NT2/D1 (cell line): Measurements from ENCODE around the gene FITM1.

Experiments used
- SUZ12 ChIP-seq: IDR thresholded peaks from 2 replicates; pipeline ENCODE4 v1.6.1; 2011; ENCODE audit not compliant: insufficient read length, insufficient read depth; ENCODE audit errors: extremely low read depth
- YY1 ChIP-seq: IDR thresholded peaks from 2 replicates; pipeline ENCODE4 v1.6.1; 2011; ENCODE audit not compliant: insufficient read length, insufficient read depth
- ZNF274 ChIP-seq: IDR thresholded peaks from 2 replicates; pipeline ENCODE4 v1.6.1; 2011; ENCODE audit warnings: mild to moderate bottlenecking, low read depth, low read length

- TF ChIP-seq YY1 (no peak), ZNF274 (no peak), SUZ12 (no peak)
Measured at GRCh38 chr14:24141097-24141880, 10.8 kb downstream of the FITM1 start, which contains the start of gene EMC9.
